Suppressor macrophage (primary cell): Measurements from ENCODE around the gene RNPEP.
"Not testable (repeated sequence)": the region's sequence is repeated elsewhere in the genome, so short reads cannot be mapped to it uniquely, and the experiment has no call there.

ENCODE experiments used
- DNase-seq, 4 experiments: peaks; one replicate each; pipeline ENCODE4 v3.0.0-alpha.2; 2020 to 2022

Gene RNPEP

DNA sequence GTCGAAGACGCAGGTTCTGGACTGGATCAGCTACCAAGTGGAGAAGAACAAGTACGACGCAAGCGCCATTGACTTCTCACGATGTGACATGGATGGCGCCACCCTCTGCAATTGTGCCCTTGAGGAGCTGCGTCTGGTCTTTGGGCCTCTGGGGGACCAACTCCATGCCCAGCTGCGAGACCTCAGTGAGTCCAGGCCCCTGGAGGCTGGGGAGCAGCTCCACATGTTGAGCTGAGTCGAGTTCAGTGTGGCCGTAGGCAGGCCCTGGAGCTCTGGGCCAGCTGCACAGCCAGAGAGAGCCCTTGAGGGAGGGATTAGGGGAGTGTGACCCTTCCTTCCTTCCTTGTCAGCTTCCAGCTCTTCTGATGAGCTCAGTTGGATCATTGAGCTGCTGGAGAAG, 29.5 kb downstream of the RNPEP start:
- DNase-seq: no peak

DNA sequence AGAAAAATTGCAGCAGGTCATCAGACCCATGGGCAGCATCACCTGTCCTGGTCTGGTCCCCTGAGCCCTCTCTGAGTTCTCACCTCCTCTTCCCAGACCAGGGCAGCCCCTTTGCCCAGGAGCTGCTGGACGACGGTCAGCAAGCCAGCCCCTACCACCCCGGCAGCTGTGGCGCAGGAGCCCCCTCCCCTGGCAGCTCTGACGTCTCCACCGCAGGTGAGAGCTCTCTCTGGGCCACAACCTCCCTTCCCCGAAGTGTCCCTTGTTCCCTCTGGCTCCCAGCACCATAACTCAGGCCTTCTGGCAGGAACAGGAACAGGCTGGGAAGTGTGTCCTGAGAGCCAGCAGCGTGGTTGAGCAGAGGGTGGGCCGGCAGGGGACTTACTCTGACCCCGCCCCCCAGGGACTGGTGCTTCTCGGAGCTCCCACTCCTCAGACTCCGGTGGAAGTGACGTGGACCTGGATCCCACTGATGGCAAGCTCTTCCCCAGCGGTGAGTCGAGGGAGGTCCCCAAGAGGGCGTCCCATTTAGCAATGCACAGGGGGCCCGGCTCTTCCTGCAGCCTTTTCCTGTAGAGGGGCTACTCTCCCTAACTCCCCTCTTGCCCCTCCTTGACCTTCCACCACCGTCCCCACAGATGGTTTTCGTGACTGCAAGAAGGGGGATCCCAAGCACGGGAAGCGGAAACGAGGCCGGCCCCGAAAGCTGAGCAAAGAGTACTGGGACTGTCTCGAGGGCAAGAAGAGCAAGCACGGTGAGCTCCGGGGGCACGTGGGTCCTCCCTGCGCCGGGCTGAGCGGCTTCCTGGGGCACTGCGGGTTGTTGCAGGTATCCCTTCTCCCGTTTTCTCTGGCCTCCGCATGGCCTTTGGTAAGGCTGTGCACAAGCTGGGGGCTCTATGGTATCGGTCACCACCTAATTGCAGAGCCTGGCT, 30.4 kb downstream of the RNPEP start:
- no peak for DNase-seq

DNA sequence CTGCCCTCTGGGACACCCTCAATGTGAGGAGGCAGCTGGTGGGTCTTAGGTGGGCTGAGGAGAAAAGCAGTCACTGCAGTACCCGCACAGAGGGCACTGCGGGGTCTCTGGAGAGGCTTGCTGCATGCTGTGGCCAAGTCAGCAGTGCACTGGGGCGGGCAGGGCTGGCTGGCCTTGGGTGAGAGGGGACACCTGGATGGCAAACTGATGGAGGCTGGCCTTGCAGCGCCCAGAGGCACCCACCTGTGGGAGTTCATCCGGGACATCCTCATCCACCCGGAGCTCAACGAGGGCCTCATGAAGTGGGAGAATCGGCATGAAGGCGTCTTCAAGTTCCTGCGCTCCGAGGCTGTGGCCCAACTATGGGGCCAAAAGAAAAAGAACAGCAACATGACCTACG, 31.2 kb downstream of the RNPEP start:
- DNase-seq: no peak

- DNase-seq: no peak
These were observed 31.6 kb downstream of the RNPEP start for GRCh38 chr1:202014060-202014459.

GRCh38 chr1:202014915-202015661, 32.6 kb downstream of the RNPEP start:
- no peak for DNase-seq

- no peak for DNase-seq
These were observed 33.2 kb downstream of the RNPEP start for GRCh38 chr1:202015662-202015937.

- no peak for DNase-seq
These were observed 33.8 kb downstream of the RNPEP start for GRCh38 chr1:202016022-202016810.

DNA sequence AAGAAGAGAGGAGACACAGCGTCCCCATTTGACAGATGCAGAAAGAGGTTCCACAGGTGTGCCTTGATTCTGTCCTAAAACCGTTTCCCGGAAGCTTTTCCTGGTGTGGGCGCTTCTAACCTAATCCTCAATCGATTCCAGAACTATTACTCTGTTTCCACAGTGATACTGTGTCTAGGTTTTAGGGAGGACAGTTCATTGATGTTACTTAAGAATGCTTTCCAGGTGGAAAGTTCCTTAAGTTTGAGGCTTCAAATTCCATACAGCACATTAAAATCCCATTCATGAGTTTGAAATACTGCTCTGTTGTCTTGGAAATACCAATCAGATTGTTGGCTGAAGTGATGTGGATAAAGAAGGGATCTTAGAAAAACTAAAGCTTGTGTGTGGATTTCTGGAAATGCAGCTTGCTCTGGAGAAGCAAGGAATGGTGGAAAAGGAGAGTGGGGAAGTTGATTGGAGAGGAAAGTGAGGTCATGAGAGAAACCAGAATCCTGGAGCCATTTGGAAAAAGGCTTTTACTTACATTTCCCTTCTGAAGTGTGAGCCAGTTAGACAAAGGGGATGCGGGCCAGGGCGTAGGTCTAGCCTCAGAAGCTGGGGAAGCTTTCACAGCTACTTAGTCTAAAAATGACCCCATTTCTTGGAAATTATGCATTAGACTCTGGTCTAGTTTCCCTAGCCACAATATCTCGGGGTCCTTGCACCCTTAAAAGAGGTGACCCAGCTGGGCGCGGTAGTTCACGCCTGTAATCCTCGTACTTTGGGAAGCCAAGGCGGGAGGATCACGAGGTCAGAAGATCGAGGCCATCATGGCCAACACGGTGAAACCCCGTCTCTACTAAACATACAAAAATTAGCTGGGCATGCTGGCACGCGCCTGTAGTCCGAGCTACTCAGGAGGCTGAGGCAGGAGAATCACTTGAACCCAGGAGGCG, 34.6 kb downstream of the RNPEP start:
- no peak for DNase-seq

DNA sequence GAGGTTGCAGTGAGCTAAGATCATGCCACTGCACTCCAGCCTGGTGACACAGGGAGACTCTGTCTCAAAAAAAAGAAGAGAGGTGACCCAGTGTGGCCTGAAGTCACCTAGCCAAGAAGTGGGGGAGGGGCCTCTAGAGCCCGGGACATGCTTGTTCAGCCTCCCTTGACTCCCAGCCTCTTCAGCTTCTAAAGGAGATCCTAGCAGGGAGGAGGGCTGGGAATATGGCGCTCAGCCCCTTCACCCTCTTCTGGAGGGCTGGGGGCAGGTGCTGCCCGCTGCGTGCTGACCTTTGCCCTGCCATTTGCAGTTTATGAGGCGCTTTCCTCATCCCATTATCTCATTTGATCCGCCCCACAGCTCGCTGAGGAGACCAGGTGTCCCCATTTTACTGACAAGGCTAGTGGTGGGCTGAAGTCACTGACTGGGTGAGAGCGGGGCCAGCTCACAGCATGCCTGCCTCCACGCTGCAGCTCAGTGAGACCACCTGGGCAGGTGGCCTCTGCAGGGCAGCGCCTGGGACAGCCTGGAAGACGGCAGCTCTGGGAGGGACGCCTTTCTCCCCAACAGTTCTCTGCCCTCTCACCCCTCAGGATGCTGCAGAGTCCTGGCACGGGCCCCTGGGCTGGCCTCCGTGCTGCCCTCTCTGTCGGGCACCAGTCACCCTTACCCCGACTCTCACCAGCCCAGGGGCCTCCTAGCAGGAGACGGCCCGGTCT, 35.5 kb downstream of the RNPEP start:
- no peak for DNase-seq

- no peak for DNase-seq
These were observed 36.2 kb downstream of the RNPEP start for GRCh38 chr1:202018468-202019234.

GRCh38 chr1:202019235-202019558, 36.7 kb downstream of the RNPEP start:
- DNase-seq: not testable (repeated sequence)

DNA sequence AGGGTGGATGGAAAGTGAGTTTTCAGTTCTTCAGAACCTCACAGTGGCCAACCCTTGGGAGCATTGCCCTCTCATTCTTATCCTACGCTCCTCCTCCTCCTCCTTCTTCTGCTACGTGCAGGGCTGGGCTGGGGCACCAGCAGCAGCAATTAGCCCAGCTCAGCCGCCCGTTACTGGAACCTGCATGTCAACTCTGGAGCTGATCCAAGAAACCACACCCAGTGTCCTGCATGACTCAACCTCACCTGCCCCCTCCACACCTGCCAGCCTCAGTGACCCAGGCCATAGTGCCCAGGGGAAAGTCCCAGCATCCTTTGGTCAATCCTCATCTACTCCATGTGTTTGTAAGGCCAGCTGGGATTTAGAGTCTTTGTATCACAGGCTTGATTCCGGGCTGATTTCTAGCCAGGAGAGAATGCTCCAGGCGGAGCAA, 40.6 kb downstream of the RNPEP start:
- DNase-seq: no peak

- DNase-seq: no peak
These were observed 46.8 kb downstream of the RNPEP start for GRCh38 chr1:202029171-202029665.

DNA sequence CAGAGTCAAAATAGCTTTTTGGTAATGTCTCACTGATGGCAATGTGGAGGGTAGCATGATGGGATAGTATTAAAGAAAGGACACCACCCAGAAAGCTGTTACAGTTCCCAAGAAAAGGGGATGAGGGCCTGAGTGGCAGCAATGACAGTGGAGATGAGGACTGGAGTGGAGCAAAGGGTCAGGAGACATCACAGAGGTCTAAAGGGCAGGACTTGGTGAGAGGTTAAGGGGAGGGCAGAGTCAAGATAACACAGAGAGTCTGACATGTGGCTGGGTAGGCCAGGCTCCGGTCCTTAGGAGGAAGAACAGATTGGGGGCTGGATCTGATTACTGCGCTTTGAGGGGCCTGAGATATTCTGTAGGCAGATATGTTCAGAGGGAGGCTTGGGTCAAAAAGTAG, 47.3 kb downstream of the RNPEP start:
- DNase-seq: no peak

GRCh38 chr1:202031796-202032195, 49.3 kb downstream of the RNPEP start:
- DNase-seq: no peak

DNA sequence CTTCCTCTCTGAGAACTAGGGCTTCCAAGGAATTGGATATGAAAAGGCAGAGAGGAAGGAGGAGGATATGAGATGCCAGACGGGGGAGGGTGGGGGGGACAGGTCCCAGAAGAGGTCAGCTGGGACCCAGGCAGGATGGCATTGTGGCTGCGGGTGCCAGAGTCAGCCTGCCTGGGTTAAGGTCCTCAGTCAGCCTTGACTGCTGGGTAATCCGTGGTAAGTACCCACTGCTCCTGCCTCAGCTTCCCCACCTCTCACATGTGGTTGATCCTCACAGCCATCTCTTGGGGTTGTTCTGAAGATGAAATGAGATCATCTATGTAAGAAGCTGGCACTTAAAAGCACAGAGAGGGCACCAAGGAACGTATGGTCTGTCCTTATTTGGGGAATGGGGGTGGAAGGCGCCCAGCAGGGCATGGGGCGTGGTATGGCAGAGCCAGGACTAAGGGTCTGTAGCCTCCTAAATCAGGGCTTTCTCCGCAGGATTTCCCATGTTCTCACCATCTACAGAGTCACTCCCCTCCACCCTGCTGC, 51.8 kb downstream of the RNPEP start:
- DNase-seq: no peak

GRCh38 chr1:202034683-202035462, 52.4 kb downstream of the RNPEP start:
- no peak for DNase-seq

DNA sequence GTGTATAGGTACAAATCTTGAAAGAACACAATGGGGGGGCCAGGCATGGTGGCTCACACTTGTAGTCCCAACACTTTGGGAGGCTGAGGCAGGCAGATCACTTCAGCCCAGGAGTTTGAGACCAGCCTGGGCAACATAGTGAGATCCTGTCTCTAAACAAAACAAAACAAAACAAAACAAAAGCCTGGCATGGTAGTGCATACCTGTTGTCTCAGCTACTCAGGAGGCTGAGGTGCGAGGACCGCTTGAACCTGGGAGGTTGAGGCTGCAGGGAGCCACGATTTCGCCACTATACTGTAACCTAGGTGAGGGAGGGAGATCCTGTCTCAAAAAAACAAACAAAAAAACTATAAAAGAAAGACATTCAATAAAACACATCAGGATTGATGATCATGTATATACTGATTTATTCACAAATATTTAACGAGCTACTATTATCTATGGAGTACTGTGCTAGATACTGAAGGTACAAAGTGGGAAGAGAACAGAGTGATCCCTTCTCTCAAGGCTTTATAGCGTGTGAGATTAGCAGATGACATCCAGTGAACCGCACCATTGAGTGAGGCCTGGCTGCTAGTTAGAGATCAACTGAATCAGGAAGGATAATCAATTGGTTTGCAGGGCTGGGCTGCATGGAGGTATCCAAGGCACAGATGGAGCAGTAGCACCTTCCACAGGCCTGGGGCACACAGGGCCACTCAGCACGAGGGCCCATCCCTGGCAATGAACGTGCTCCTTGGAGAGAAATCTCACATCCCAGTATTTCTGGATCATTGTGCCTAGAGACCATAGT, 54.3 kb downstream of the RNPEP start:
- DNase-seq: no peak
